HG03060 (cell line): Measurements from ENCODE around the gene FAM184B.

Source experiments
- ATAC-seq: cut with Tn5 transposase; IDR thresholded peaks from one replicate; pipeline ENCODE4 v1.9.1; 2021; ENCODE audit warnings: low read depth, moderate number of reproducible peaks; ENCODE audit not compliant: unreplicated experiment

Gene FAM184B

DNA sequence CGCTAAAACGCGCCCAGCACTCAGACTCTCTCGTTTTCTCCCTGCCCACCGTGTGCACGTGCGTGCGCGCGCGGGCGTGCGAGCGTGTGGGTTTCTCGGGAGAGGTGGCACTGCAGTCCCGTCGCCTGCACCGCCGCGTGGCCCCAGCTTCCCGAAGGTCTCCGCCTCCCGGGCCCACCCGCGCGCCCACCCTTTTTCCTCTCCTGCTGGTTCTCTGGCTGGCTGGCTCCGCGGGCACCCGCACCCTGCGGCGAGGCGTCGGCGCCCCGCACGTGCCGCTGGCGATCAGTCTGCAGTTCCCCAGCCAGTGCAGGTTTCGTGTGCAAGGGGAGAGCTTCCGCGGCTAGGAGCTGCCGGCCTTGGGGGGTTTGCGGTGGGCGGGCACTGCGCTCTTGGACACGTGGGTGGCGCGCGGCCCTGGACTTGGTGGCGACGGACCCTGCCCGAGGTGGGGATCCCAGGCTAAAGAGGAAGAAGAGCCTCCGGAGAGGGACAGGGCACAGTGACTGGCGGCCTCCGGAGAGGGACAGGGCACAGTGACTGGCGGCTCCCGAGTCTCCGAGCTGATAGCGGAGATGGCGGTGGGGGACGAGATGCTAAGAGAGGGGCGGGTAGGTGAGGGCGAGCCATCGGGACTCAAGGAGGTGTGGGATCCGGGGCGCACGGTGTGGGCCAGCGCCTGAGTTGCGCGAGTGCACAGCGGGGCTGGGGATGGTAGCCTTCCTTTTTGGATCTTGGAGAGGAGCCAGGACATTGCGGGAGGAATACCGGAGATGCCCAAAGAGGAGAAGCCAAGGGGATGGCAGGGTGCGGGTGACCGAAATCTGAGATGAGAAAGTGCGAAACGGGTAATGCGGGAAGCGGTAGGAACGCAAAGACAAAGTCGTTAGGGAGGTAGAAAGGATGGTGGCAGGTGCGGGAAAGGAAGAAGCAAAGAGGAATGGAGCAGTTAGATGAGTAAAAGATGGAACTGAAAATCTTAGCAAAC, at the start of gene FAM184B:
Gene FAM184B (minus strand): TSS at position 322 of the 988 bp plus-strand sequence. CDS start 322 bp downstream, outside the sequence.
- no peak for ATAC-seq

- no peak for ATAC-seq
Measured at GRCh38 chr4:17823871-17824669, 42.6 kb upstream of the FAM184B start.

GRCh38 chr4:17817027-17817426, 35.6 kb upstream of the FAM184B start:
- peak; percentile 80 for ATAC-seq

- no peak for ATAC-seq
Measured at GRCh38 chr4:17816142-17816541, 34.7 kb upstream of the FAM184B start.

DNA sequence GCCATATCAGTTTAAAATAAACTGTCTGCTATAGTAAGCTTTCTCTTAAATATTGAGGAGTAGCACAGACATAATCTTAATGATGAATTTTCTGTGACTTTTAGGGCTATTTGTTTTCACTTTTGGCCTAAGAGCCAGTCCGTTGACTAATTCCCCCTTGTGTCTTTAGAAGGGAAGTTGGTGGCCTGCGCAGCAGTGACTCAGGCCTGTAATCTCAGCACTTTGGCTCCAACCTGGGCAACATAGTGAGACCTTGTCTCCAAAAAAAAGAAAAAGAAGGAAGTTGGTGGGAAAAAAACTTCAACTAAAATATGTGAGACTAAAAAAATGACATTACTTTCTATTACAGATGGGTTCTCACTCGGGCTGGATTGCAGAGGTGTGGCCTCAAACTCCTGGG, 32.7 kb upstream of the FAM184B start:
- ATAC-seq: no peak

DNA sequence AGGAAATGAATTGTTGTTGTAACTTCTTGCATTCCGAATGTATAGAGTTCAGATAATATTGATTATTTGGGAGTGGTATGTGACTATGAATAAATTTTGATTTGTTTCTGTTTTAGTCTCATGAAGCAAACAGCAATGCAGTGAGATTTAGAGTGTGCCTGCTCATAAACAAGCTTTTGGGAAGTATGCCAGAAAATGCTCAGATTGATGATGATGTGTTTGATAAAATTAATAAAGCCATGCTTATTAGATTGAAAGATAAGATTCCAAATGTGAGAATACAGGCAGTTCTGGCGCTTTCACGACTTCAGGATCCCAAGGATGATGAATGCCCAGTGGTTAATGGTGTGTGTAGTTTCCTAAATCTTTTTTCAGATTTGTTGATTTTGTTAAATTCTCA, 31.4 kb upstream of the FAM184B start:
- ATAC-seq: no peak

DNA sequence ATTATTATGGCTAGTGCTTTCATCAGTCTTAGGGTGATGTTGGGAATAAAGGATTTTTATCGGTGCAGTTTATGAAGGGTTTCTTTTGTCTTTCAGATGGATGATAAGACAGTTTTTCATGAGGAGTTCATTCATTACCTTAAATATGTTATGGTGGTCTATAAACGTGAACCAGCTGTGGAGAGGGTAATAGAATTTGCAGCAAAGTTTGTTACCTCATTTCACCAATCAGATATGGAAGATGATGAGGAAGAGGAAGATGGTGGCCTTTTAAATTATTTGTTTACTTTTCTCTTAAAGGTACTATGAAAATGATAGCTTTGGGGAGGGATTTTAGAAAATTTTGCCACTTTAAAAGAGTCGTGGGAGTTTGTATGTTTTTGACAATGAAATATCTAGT, 30.7 kb upstream of the FAM184B start:
- no peak for ATAC-seq

DNA sequence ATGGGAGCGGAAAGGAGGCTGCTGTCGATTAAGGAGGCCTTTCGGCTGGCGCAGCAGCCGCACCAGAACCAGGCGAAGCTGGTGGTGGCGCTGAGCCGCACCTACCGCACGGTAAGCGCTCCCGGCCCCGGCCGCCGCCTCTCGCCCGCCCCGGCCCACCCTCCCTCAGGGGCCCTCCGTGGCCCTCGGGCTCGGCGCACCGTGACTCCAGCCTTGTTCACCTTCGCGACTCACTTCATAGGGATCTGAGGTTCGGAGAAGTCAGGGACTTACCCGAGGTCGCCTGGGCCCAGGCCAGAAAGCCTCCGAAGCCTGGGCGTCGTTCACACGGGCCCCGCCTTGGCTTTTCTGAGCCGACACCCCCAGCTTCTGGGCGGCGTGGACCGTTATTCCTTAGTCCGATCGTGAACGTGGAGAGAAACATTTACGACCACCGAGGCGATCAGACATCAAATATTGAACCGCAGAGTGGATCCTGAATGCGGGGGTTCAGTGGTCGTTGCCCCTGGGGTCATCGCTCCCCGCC, 29.7 kb upstream of the FAM184B start:
- ATAC-seq: peak; percentile 6

DNA sequence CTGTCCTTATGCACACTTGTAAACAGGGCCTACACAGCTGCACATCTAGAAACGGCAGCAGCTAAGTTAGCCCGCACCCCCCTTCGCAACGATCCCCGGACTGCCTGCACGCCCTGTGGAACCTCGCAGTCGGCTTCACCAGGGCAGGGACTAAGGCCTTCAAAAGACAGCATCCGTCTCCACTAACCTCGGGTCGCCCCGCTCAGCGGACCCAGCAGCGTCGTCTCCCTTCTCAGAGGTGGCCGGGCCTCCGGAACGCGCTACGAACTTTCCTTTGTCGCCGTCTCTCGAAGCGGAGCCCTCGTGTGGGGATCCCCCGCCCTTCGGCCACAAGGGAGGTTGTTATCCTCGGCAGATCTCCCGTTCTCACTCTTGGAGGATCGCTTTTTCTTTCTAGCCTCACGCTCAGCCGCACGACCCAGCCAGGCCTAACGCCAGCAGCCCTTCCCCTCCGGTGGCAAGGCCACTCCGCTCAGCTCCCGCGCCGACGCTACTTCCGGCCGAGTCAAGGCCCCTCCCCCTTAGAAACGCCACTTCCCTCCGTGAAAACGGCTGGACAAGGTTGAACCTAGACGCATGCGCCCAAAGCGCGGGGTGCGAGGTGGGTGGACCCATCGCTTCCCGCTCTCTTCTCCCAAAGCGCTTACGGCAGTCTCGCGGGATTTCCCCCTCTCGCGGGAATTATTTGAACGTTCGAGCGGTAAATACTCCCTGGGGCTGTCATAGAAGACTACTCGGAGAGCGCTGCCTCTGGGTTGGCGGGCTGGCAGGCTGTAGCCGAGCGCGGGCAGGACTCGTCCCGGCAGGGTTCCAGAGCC, 29.0 kb upstream of the FAM184B start, which contains the start of the genes DCAF16 and NCAPG:
Gene DCAF16 (minus strand): TSS at position 498 of the 818 bp plus-strand sequence. CDS start 6,616 bp downstream, outside the sequence.
Gene NCAPG (plus strand): TSS at position 720 of the 818 bp plus-strand sequence. CDS start 99 bp downstream, outside the sequence.
- peak; percentile 85 for ATAC-seq

DNA sequence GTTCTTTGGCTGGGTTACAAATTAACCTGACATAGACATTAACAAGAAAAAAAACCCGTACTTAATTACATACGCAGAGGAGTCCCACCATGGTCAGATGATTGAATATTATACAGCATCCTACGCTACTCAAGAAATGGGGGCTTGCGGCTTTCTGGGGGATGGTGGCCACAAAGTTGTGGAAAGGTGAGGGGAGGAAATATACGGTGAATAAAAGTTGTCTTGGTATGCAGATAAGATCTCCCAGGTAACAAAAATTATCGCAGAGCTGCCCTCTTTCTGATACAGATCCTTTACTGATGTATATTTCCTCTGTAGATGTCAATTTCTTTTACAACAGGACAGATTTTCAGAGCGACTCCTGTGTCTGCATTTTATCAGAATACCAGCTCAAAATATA, 28.2 kb upstream of the FAM184B start:
- no peak for ATAC-seq

GRCh38 chr4:17807446-17807845, 26.0 kb upstream of the FAM184B start:
- no peak for ATAC-seq

DNA sequence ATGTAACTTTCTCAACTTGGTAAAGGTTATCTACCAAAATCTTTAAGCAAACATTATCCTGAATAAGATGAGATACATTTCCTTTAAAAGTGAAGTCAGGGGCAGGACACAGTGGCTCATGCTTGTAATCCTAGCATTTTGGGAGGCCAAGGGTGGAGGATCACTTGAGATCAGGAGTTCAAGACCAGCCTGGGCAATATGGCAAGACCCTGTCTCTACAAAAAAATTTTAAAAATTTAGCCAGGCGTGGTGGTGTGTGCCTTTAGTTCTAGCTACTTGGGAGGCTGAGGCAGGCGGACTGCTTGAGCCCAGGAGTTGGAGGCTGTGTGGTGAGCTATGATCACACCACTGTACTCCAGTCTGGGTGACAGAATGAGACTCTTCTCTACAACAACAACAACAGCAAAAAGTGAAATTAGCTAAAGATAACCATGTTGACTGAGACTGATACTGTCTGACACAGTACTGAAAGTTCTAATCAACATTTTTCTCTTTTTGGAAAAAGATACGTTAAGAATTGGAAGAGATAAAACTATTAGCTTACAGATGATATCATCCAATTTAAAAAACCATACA, 24.2 kb upstream of the FAM184B start:
- no peak for ATAC-seq

GRCh38 chr4:17797808-17798207, 16.4 kb upstream of the FAM184B start:
- no peak for ATAC-seq

DNA sequence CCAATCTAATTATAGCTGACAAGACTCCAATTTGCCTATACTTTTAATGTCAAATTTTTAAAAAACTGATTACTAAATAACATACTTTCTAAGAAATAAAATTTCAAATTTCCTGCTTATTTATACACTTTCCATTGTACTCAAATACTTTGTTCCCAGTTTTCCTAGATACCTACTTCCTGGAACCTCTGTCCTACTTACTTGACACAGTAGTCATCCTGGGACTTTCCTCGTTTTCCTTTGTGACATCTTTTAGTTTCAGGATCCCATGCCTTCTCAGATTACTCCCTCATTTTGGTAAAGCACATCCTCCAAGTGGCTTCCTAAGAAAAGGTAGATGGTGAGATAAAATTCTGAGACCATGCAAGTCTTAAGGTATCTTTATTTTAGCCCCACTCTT, 13.3 kb upstream of the FAM184B start:
- ATAC-seq: no peak

- no peak for ATAC-seq
Measured at GRCh38 chr4:17788956-17789355, 7.5 kb upstream of the FAM184B start.

GRCh38 chr4:17787315-17787714, 5.9 kb upstream of the FAM184B start:
- ATAC-seq: no peak

DNA sequence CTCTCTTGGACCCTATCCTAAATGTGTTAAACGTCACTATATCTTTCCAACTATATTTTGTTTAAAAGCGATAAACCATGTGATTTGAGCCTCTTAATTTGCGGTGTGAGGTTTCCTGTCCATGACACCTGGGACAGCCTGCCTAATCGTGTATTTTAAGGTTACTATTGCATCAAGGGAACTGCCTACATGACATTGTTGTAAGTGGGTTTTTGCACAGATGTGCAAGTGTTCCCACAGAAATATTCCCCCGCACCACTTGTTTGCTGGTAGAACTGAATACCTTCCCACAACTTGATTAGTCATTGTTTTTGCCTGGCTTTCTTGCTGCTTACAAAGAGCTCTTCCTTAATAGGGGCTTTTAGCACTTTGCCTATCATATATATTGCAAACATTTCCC, 5.1 kb upstream of the FAM184B start:
- ATAC-seq: no peak

- no peak for ATAC-seq
Measured at GRCh38 chr4:17785858-17786257, 4.4 kb upstream of the FAM184B start.

DNA sequence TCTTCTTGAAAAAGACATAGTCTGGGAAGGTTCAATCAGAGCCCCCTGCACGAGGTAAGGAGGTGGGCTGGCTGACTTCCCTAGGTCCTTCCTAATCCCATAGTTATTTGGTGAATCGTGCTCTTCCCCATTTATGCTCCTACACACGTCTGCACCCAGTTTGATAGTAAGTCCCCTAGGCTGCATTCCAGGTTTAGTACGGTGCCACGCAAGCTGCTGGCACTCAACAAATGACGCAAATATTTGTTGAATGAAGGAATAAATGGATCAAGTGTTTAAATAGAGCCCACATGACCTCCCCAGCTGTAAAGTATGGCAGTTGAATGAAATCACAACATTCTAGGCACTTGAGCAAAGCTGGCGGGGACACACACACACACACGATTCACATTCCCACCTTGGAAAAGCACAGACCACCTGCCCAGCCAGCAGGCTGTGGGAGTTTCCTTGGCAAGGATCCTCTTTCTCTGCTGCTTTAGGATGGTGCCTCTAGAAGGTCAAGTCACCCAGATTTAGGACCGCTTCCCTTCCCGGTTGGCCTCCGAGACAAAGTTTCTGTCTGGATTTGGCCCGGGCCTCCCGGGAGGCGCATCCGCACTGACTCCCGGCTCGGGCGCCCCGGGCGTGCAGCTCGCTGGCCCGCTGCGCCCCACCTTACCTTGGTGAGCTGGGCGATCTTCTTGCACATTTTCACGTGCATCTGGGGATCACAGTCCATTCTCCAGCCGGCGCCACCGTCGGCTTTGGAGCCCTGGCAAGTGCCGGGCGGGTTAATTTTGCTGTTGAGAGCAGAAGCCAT, 721 bp downstream of the FAM184B start:
- no peak for ATAC-seq
